HG03558 (cell line): ENCODE data around the gene BBS1.
"Not testable (repeated sequence)": the region's sequence is repeated elsewhere in the genome, so short reads cannot be mapped to it uniquely, and the experiment has no call there.

ENCODE experiments used
- ATAC-seq: cut with Tn5 transposase; IDR thresholded peaks from one replicate; pipeline ENCODE4 v1.9.1; 2021; ENCODE audit warnings: moderate number of reproducible peaks; ENCODE audit not compliant: unreplicated experiment; ENCODE audit errors: extremely low read depth

Gene BBS1

DNA sequence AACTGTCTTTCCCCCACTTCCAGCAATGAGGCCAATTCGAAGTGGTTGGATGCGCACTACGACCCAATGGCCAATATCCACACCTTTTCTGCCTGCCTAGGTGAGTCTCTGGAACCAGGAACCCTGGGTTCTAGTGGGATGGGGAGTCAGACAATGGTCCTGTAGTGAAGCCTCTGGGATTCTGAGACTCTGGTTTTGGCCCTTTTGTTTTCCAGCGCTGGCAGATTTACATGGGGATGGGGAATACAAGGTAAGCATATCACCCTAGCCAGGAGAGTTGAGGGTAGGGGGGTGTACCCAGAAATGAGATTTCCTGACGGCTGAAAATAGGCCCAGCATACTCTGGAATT, 530 bp downstream of the BBS1 start:
- no peak for ATAC-seq

DNA sequence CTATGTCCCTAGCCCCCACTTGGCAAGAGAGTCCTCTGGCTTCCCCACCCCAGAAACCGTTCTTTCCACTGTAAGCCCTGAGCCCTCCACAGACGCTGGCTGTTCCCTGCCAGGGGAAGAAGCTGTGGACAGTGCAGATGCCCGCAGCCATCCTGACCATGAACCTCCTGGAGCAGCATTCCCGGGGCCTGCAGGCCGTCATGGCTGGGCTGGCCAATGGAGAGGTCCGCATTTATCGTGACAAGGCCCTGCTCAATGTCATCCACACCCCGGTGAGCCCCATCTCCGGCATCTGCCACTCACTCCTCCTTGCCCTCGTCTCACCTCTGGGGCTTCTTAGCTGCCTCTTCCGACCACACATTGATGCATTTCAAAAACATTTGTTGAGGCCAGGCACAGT, 13.2 kb downstream of the BBS1 start:
- no peak for ATAC-seq

DNA sequence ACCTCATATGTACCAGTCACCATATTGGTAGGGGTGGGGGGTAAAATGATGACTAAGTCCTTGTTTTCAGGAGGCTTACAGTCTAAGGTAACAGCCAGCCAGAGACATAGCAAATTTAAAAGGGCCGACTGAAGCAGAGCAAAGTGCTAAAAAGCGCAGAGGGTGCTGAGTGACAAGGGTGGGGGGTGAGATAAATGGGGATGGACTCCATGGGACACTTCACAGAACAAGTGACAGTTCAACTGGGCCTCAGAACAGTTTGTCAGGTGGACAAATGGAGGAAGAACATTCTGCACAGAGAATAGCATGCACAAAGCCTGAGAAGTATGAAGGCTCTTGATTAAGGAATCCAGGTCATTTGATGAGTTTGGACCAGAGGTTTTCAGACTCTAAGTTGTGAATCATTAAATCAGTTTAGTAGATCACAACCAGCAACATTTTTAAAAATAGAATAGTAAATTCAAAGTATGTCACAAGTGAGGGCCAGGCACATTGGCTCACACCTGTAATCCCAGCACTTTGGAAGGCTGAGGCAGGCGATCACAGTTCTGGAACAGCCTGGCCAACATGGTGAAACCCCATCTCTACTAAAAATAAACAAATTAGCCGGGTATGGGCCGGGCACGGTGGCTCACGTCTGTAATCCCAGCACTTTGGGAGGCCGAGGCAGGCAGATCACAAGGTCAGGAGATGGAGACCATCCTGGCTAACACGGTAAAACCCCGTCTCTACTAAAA, 14.0 kb downstream of the BBS1 start:
- no peak for ATAC-seq

DNA sequence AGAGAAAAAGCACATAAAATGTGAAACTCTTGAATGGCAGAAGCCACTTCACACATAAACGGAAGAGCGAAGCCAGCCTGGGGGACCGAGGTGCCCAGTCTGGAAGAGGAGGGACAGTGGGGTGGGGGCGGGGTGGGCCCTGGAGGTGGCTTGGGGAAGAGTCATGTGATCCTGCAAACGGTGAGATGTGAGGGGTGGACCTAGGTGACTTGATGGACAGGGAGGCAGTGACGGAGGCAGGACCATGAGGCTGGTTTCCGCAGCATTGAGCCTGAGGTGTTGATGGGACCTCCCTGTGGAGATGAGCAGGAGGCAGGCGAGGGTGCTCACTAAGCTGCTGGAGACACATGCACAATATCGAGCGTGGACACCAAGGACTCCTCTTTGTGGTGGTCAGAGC, 18.6 kb downstream of the BBS1 start:
- no peak for ATAC-seq

DNA sequence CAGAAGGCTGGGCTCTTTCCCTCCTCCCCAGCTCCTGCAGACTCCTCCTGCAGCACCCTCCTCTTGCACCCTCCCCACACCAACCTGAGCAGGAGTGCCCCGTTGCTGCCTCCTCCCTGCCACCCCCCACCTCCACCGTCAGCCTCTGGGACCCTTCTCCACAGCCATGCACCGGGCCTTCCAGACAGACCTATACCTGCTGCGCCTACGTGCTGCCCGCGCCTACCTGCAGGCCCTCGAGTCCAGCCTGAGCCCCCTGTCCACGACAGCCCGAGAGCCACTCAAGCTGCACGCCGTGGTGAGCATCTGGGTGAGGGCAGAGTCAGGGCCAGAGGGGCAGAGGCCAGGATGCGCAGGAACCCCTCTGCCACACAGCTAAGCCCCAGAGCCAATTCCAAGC, 19.2 kb downstream of the BBS1 start:
- no peak for ATAC-seq

DNA sequence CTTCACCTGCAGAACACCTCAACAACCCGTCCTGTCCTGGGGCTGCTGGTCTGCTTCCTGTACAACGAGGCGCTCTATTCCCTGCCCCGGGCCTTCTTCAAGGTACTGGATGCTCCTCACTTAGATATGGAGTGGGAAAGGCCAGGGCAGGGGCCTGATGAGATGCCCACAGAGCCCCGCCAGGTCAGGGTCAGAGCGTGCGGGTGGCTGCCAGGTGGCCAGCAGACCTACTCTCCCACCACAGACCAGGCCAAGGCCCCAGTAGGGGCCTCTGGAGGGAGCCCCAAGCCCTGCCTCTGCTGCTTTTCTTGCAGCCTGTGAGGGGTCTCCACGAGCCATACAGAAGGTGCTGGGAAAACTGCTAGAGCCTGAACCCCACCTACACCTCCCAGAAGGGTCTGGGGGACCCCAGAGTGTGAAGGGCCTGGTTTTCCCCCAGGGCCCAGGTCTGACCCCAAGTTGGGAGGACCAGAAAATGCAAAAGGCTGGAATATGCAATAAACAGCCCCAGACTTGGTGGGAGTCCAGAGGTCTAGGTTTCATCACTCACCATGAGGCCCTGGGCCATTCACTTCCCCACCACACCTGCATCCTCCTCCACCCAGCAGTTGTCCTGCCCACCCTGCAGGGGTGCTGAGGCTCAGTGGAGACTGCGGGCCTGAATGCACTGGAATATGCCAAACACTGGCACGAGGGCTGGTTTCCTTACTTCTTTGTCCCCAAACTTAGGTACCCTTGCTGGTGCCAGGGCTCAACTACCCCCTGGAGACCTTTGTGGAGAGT, 20.7 kb downstream of the BBS1 start:
- no peak for ATAC-seq

DNA sequence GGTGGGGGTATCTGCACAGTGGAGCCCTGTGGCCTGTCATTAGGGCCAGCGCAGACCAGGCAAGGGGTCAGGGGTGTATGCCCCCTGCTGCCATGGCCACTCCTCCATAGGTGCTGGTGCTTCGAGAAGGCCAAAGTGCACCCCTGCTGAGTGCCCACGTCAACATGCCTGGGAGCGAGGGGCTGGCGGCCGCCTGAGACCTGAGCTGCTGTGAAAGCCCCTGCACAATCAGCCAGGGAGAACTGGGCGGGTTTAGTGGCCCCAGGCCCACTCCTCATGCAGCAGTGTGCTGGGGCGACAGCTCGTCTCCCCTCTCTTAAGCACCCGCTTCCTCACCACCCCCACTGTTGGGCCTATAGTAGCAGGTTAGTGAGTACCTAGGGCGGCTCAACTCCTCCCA, 21.4 kb downstream of the BBS1 start:
- ATAC-seq: no peak

DNA sequence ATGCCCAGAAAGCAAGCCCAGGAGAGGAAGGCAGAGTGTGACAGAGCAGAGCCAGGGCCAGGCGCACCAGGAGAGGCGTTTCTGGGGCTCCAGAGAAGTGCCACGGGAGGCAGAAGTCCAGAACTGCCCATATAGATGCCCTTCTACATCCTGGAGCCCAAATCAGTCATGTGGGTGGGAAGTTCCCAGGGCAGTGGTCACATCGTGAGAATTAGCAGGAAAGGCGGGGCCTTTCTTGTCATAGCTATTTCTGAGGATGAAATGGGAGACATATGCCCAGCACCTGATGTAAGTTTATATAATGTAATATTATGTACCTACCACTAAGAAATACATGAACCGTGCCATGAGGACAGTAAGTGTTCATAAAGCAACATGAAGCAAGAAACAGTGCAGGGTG, 22.3 kb downstream of the BBS1 start:
- ATAC-seq: no peak

DNA sequence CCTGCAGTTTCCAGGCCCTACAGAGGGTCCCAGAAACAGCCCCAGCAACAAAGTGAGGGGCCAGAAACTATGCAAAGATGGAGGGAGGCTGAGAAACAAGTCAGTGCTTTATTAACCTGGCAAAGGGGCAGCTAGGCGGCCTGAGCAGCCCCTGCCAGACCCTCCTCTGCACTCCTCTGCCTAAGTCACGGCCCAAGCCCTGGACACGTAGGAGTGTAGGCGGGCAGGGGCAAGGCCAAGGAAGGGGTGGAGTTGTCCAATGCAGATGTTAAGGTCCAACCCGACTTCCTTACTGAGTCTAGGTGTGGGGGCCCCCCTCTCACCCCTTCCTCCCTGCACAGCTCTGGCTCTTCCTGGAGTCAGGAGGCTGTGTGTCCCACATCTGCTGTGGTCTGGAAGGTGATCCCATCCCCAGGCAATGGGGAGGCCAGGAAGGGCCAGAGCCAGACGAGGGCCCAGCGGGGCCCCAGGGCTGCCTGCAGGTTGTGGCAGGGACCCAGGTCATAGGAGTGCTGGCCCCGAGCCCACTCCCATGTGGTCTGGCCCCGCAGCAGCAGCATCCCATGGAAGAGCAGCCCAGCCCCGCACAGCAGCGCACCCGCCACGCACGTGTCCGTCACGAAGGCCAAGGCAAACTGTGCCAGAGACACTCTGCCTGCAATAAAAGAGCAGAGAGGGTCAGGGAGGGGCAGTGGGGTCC, 28.9 kb downstream of the BBS1 start:
- no peak for ATAC-seq

DNA sequence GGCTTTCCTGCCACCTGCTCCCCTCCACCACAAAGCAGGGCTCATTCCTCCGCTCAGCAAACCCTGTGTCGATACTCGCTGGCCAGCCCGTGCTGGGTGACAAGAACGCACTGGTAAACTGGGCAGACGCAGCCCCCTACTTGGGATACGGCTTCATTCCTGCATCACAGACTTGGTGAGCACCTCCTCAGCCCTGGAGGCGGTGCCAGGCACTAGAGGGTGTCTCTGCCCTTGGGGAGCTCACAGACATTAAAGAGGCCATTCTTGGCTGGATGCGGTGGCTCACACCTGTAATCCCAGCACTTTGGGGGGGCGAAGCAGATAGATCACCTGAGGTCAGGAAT, 29.4 kb downstream of the BBS1 start:
- no peak for ATAC-seq

DNA sequence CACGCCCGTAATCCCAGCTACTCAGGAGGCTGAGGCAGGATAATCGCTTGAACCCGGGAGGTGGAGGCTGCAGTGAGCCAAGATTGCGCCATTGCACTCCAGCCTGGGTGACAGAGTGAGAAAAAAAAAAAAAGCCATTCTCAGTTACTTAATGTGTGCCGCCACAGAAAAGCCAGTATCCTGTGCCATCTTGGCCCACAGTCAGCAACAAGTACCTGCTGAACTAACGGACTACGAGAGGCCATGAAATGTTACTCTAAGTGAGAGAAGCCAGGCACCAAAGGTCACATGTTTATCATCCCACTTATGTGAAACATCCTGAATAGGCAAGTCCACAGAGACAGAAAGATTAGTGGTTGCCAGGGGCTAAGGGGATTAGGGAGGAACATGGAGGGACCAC, 30.2 kb downstream of the BBS1 start:
- ATAC-seq: not testable (repeated sequence)

DNA sequence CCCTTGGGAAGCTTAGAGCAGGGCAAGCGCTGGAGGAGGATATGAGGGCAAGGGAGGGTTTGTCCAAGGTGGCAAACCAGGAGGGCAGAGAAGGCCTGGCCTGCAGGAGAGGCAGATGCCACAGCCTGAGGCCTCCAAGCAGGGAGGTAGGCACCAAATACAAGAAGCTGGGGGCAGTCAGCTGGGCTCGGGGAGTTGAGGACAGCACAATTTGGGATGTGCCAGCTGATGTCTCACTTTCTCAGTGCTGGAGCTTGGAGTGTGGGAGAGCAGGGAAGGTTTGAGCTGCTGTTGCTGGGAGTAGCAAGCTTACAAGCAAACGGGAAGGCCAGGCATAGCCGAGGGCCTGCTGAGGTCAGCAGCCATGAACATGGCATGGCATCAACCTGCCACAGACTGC, 31.5 kb downstream of the BBS1 start:
- ATAC-seq: no peak

DNA sequence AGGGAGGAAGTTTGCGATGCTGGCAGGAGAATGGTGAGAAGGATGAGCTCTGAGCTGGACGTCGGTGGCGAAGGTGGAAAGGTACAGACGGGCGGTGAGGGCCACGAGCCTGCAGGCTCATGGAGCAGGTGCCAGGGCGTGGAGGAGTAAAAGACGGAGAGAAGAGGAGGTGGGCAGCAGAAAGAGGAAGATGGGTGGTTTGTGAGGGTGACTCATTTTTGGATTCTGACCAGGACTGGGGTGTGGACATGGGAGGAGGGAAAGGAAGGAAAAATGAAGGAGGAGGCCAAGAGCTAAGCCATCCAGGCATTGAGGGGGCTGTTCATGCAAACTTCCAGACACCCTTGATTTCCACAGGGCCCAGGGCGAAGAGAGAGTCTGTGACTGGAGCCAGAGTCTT, 31.9 kb downstream of the BBS1 start:
- no peak for ATAC-seq

DNA sequence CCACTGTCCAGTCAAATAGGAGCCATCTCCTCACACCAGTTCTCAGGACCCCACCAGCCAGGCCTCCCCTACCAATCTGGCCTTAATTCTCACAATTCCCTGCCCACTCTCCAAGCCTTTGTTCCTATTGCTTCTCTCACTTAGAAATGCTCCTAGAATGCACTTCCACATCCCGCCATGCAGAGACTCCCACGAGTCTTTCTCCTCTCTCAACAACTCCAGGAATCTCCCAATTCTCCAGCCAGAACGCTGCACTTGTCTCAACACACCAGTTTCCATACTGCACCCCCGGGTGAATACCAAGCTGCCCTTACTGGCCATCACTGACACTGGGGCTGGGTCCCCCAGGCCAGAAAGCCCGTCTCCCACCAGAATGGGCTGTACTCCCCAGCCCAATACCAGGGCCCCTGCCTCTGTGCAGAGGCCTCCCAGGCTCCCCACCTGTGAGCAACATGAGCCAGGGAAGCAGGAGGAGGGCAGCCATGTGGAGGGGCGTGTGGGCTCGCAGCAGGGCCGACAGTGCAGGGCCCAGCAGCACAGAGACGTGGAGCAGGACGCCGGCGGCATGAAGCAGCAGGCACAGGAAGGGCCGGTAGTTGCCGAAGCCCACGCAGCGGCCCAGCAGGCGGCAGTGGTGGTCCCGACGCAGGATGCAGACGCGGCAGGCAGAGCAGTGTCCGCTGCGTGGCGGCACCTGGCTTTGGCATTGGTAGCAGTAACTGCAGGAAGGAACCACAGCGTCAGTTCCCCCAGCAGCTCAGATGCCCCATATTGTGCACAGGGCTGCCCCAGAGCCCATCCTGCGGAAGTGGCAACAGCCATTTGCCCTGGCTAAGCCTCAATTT, 33.0 kb downstream of the BBS1 start:
- no peak for ATAC-seq

DNA sequence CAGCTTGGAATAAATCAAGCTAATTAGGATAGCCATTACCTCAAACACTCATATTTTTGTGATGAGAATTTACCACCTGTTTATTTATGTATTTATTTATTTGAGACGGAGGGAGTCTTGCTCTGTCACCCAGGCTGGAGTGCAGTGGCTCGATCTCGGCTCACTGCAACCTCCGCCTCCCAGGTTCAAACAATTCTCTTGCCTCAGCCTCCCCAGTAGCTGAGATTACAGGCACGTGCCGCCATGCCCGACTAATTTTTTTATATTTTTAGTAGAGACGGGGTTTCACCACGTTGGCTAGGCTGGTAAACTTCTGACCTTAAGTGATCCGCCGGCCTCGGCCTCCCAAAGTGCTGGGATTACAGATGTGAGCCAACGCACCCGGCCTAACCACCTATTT, 34.5 kb downstream of the BBS1 start:
- not testable (repeated sequence) for ATAC-seq

DNA sequence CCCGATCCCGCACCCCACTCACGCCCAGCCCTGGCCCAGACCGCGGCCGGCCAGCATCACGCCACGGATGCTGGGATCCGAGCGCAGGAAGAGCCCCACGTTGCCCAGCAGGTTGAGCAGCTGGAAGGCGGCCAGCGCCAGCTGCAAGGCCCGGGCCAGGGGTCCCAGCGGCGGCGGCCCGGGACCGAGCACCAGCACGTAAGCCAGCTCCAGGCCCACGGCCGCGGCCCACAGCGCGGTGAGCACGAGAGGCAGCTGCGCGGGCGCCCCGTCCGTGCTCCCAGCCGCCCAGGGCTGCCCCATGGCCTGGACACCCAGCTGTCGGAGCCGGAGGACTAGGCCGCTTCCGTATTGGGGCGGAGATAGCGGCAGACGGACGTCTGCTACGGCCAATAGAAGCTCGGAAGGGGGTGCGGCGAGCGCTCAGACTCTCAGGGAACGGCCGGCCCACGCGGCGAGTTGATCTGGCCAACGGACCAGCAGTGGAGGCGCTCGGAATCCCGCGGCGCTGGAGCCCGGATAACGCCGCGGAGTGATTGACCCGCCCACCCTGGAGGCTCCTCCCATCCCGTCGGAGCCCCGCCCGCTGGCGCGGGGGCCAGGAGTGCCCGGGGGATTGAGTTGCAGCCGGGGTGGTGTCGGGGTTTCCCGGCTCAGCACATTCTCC, 35.4 kb downstream of the BBS1 start, which contains the start of gene ZDHHC24:
ZDHHC24 (minus strand) TSS at position 348 of the 667 bp plus-strand sequence; CDS start at position 303, 45 bp downstream.
- peak; percentile 75 for ATAC-seq

DNA sequence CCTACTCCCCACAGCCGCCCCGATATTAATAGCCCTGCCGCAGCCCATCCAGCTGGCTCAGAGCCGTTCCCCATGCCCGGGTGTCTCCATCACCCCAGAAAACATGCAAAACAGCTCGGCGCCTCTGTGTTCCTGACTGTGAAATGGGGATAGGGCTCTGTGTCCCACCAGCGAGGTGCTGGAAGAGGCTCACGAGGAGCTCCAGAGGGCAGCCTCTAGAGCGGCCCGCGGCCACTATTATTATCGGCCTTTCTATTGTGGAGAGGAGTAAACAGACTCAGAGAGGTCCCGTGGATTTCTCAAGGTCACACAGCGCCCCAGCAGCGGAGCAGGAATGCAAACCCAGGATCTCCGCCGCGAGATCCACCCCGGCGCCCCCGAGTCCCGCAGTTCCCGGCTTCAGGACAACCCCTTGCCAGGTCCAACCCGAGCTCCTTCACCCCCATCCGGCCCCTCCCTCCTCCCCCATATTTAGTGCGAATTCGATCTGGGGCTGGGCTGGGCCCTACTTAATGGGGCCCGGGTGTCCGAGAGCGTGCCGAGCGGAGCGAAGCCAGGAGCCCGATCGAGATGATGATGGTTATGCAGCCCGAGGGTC, 36.0 kb downstream of the BBS1 start, which contains the start of gene ACTN3:
ACTN3 (plus strand) TSS at position 536 of the 598 bp plus-strand sequence; CDS start at position 571, 35 bp downstream.
- ATAC-seq: no peak

DNA sequence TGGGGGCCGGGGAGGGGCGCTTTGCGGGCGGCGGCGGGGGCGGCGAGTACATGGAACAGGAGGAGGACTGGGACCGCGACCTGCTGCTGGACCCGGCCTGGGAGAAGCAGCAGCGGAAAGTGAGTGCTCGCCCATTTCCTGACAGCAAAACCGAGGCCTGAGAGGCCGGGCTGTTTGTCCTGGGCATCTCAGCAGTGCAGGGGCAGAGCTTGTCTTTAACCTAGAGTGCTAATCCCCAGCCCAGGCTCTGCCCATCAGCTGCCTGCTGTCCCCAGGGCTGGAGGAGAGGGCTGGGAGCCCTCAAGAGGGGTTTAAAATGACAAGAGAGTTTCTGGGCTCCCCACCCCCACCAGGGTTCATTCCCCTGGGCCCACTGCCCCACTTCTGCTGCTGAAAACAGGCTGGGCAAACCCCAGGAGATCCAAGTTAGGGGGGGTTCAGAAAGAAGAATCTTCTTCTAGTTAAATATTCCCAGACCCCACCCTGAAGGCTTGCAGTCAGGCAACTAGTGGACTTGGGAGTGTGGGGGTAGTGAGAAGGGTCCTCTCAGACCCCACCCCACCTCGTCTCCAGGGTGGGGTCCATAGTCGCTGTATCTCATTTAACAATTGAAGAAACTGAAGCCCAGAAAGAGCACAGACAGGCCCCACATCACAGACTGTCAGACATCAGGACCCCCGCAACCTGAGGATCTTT, 36.7 kb downstream of the BBS1 start:
- no peak for ATAC-seq

DNA sequence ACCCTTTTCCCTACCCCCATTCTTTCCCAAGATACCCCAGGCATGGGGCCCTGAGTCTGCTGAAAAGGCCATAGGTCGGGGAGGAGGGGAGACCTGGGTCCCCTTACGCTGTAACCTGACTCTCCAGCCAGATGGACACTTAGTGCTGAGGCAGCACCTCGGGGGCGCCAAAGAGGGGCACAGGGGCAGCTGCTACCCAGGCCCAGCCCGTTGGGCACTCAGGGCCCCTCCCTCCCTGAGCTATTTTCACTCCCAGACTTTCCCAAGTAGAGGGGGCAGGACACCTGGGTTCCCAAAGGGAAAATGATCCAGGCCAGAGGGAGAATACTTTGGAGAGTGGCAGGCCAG, 37.2 kb downstream of the BBS1 start:
- no peak for ATAC-seq
